HepG2 (cell line): ENCODE measurements around the gene SYT8. TPM values are rescaled to one million over a fixed set of nuclear protein-coding genes. Genes with fewer than 3 reads are reported as not detected.

Experiments used
- ATAC-seq: fragments of 200-7000 bp; cut with Tn5 transposase; 3 replicates; pipeline ENCODE4 v1.9.1; 2020; ENCODE audit warnings: mild to moderate bottlenecking, moderate library complexity
- BruUV-seq: library from RNA; stranded (reverse); fragments of 400-500 nt; replicated peaks from 2 replicates; lab custom pipeline; 2021; lab: Mats Ljungman, UMichigan
- CTCF ChIA-PET: fragments of 300-600 bp; formaldehyde crosslinking; extraction: SDS; loops from one replicate; lab custom pipeline; 2021; ENCODE audit warnings: low total read pairs, inconsistent platforms, low intra/inter-chr PET ratio; lab: Yijun Ruan, JAX
- POLR2A ChIA-PET: fragments of 350-600 bp; sonication (Branson Sonifier 250); formaldehyde crosslinking; loops from one replicate; lab custom pipeline; 2020; ENCODE audit warnings: antibody characterized with exemption, inconsistent platforms; lab: Yijun Ruan, JAX
- DNase-seq: peaks from one replicate; pipeline ENCODE4 v3.0.0-alpha.2; 2015; ENCODE audit warnings: low spot score
- FAIRE-seq: peaks from 3 replicates; lab custom pipeline; 2011; peaks lifted over from hg19 to GRCh38; lab: Jason Lieb, UNC
- H2AFZ ChIP-seq: one replicate; pipeline ENCODE4 v1.6.1; 2011; ENCODE audit warnings: low read length, inconsistent platforms
- H3K27ac ChIP-seq: fragments of 300-600 bp; 3 replicates; pipeline ENCODE4 v1.8.0; 2011; ENCODE audit warnings: mixed run types, mild to moderate bottlenecking, mixed read lengths, low read length, inconsistent platforms; ENCODE audit not compliant: insufficient read depth; ENCODE audit errors: extremely low read length
- H3K27me3 ChIP-seq, 2 experiments: fragments of 200-600 bp in 1 of 2; 2 replicates in 1 of 2; 3 replicates in 1 of 2; pipeline versions ENCODE4 v1.6.0 to v1.8.0; 2011; ENCODE audit warnings: low read length in 2 of 2, mild to moderate bottlenecking in 2 of 2, moderate library complexity in 2 of 2, inconsistent platforms in 1 of 2; ENCODE audit not compliant: insufficient read depth in 2 of 2, control insufficient read depth in 1 of 2
- H3K36me3 ChIP-seq, 2 experiments: fragments of 200-600 bp in 1 of 2; replicated peaks in 1 of 2; 2 replicates in 1 of 2; 3 replicates in 1 of 2; pipeline versions ENCODE4 v1.5.1 to v1.8.0; 2011; ENCODE audit warnings: low read length in 2 of 2, inconsistent platforms in 1 of 2; ENCODE audit not compliant: insufficient read depth in 2 of 2, control insufficient read depth in 1 of 2
- H3K4me1 ChIP-seq: 2 replicates; pipeline ENCODE4 v1.5.1; 2012; ENCODE audit warnings: low read length, inconsistent platforms; ENCODE audit not compliant: insufficient read depth
- H3K4me2 ChIP-seq: 2 replicates; pipeline ENCODE4 v1.6.0; 2011; ENCODE audit warnings: low read depth, low read length, inconsistent platforms
- H3K4me3 ChIP-seq, 3 experiments: fragments of 200-600 bp in 1 of 3; sonication (generic), shearing (Covaris generic) in 1 of 3; replicated peaks in 1 of 3; 2 replicates each; pipeline ENCODE4 v1.5.1; 2011 to 2016; ENCODE audit warnings: low read length in 3 of 3, inconsistent platforms in 2 of 3, low read depth in 2 of 3, mild to moderate bottlenecking in 2 of 3, control low read depth in 1 of 3, mixed read lengths in 1 of 3; ENCODE audit not compliant: insufficient read depth in 1 of 3
- H3K79me2 ChIP-seq: one replicate; pipeline ENCODE4 v1.6.1; 2011; ENCODE audit warnings: low read length, inconsistent platforms; ENCODE audit not compliant: insufficient read depth
- H3K9ac ChIP-seq: 2 replicates; pipeline ENCODE4 v1.6.0; 2011; ENCODE audit warnings: mild to moderate bottlenecking, low read depth, low read length, inconsistent platforms; ENCODE audit not compliant: insufficient read depth
- H3K9me3 ChIP-seq: 2 replicates; pipeline ENCODE4 v1.5.1; 2012; ENCODE audit warnings: mild to moderate bottlenecking, low read length
- H4K20me1 ChIP-seq: 2 replicates; pipeline ENCODE4 v1.6.0; 2011; ENCODE audit warnings: inconsistent platforms, mild to moderate bottlenecking, low read length, moderate library complexity; ENCODE audit not compliant: insufficient read depth
- MIER3 ChIP-seq: IDR thresholded peaks from 2 replicates; pipeline ENCODE4 v1.6.1; 2016; ENCODE audit warnings: missing compliant biosample characterization, borderline replicate concordance
- NR0B2 ChIP-seq: sonication (generic); formaldehyde crosslinking; IDR thresholded peaks from 2 replicates; pipeline ENCODE4 v1.4.0; 2020; ENCODE audit warnings: mild to moderate bottlenecking, missing genetic modification reagents
- ZMYM3 ChIP-seq: sonication (generic); formaldehyde crosslinking; IDR thresholded peaks from 2 replicates; pipeline ENCODE4 v1.5.1; 2020; ENCODE audit warnings: mild to moderate bottlenecking, missing genetic modification reagents
- ZNF20 ChIP-seq: sonication (generic); formaldehyde crosslinking; IDR thresholded peaks from 2 replicates; pipeline ENCODE4 v1.4.0; 2020; ENCODE audit warnings: mild to moderate bottlenecking, moderate library complexity, missing genetic modification reagents
- ZNF691 ChIP-seq: sonication (generic); formaldehyde crosslinking; IDR thresholded peaks from 2 replicates; pipeline ENCODE4 v1.4.0; 2020; ENCODE audit warnings: missing genetic modification reagents, low read depth, mild to moderate bottlenecking, borderline replicate concordance
- WGBS: methylation state at CpG from one replicate; pipeline ENCODE4 v1.1.6; 2017; ENCODE audit warnings: low lambda C conversion rate; 5-methylcytosine and 5-hydroxymethylcytosine counted together
- in situ Hi-C: cut with HindIII; loops from 2 replicates; pipeline ENCODE4 v1.10.0; 2017; ENCODE audit warnings: low pct_unique_long_range_greater_than_20kb; ENCODE audit not compliant: extremely low pct_ligation_motif_present
- intact Hi-C: fragments of 100-400 bp; cut with micrococcal nuclease; formaldehyde crosslinking; loops from one replicate; pipeline ENCODE4 v1.10.0; 2022; ENCODE audit not compliant: unreplicated experiment
- polyA plus RNA-seq, 8 experiments: library from polyadenylated mRNA; depleted of rRNA in 3 of 8; stranded (reverse) in 7 of 8; unstranded in 1 of 8; fragments of >200 nt; fragmentation: Illumina TruSeq in 4 of 8; extraction: Trizol in 4 of 8; gene quantifications; 2 replicates each; pipeline versions ENCODE4 v1.2.1 to v1.2.3, GENCODE V29; 2011 to 2016; ENCODE audit warnings: low read depth in 4 of 8, missing spikeins in 1 of 8, mixed read lengths in 1 of 8; ENCODE audit not compliant: insufficient read depth in 1 of 8
- total RNA-seq, 5 experiments: library from RNA; depleted of rRNA; stranded (reverse); fragments of >200 nt; fragmentation: Illumina TruSeq; extraction: Trizol; gene quantifications; 2 replicates each; pipeline ENCODE4 v1.2.3, GENCODE V29; 2016; ENCODE audit warnings: low read depth in 1 of 5

Gene SYT8
- total and polyA plus RNA-seq, 2 of the 13 experiments (the other 11 are each of a cell fraction or from before 2014, with no cell fraction given): 0.60 to 2.3 TPM

- ChIA-PET CTCF (no interaction called here), POLR2A (no interaction called here)
- in situ Hi-C loops (no loop called here), intact Hi-C loops (loop anchor here (2.0 kb wide), 1 partner anchor 42 kb away; no protein-coding TSS in a partner anchor)
- no peaks in the 10 kb centered on the region for H3K79me2 ChIP-seq
- ATAC-seq (no peak), FAIRE-seq (no peak), DNase-seq (no peak)
- no TSS peak for BruUV-seq
- H3K9ac ChIP-seq: no peak overlapping the region
- no peaks in the 10 kb centered on the region for H4K20me1 ChIP-seq
- no peak overlapping the region for H3K4me3 ChIP-seq
- H3K4me2 ChIP-seq: no peak overlapping the region
- H2AFZ ChIP-seq: no peak overlapping the region
- peaks cover 10 to 51% of the 10 kb centered on the region in 2 experiments; a peak in 4 of 5 replicates for H3K27me3 ChIP-seq
- TF ChIP-seq NR0B2 (CRISPR knock-in tag): no peak
- TF ChIP-seq ZMYM3 (CRISPR knock-in tag): no peak
- no peak for TF ChIP-seq ZNF20 (CRISPR knock-in tag)
- no peaks in the 10 kb centered on the region for H3K9me3 ChIP-seq
- 74% methylated on average over 19 of the region's 30 CpGs for WGBS
- H3K4me1 ChIP-seq: peaks cover 32% of the 10 kb centered on the region
- H3K36me3 ChIP-seq: no peaks in the 10 kb centered on the region
- no peak overlapping the region for H3K27ac ChIP-seq
Measured at GRCh38 chr11:1878137-1879031, 43.6 kb downstream of the SYT8 start.

- no peaks in the 10 kb centered on the region for H3K36me3 ChIP-seq
- H3K4me1 ChIP-seq: peaks cover 32% of the 10 kb centered on the region
- no peak overlapping the region for H2AFZ ChIP-seq
- H4K20me1 ChIP-seq: no peaks in the 10 kb centered on the region
- DNase-seq: no peak
- intact Hi-C loops (loop anchor here (2.0 kb wide), 1 partner anchor 43 kb away; no protein-coding TSS in a partner anchor), in situ Hi-C loops (no loop called here)
- no peak for FAIRE-seq
- no peak for ATAC-seq
- CTCF ChIA-PET: no interaction called here
- H3K9me3 ChIP-seq: no peaks in the 10 kb centered on the region
- no peak overlapping the region for H3K4me3 ChIP-seq
- POLR2A ChIA-PET: no interaction called here
- H3K27me3 ChIP-seq: peaks cover 8 to 55% of the 10 kb centered on the region in 2 experiments; a peak in 4 of 5 replicates
- WGBS: 74% methylated on average over 3 of the region's 13 CpGs
- no peak overlapping the region for H3K4me2 ChIP-seq
- H3K9ac ChIP-seq: no peak overlapping the region
- H3K79me2 ChIP-seq: no peaks in the 10 kb centered on the region
- no TSS peak for BruUV-seq
- H3K27ac ChIP-seq: no peak overlapping the region
- 0 out of 2 replicates have a peak, but pooled peaks have one; percentile 19 for TF ChIP-seq ZNF691 (CRISPR knock-in tag)
- TF ChIP-seq MIER3 (CRISPR knock-in tag): no peak
Measured at GRCh38 chr11:1879342-1879940, 44.7 kb downstream of the SYT8 start.
